Measurements from ENCODE around the gene TKFC.

The TKFC gene

GRCh38 chr11:61338783-61339489 lies 5.9 kb downstream of the TKFC start:
- TF ChIP-seq, protein P1, sequence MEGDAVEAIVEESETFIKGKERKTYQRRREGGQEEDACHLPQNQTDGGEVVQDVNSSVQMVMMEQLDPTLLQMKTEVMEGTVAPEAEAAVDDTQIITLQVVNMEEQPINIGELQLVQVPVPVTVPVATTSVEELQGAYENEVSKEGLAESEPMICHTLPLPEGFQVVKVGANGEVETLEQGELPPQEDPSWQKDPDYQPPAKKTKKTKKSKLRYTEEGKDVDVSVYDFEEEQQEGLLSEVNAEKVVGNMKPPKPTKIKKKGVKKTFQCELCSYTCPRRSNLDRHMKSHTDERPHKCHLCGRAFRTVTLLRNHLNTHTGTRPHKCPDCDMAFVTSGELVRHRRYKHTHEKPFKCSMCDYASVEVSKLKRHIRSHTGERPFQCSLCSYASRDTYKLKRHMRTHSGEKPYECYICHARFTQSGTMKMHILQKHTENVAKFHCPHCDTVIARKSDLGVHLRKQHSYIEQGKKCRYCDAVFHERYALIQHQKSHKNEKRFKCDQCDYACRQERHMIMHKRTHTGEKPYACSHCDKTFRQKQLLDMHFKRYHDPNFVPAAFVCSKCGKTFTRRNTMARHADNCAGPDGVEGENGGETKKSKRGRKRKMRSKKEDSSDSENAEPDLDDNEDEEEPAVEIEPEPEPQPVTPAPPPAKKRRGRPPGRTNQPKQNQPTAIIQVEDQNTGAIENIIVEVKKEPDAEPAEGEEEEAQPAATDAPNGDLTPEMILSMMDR (IDR thresholded peaks at IDR 0.05; ENCODE audit: low read depth, low read length, missing control alignments), result no peak
- no peak for DNase-seq (ENCODE audit: low read depth)
- H3K4me3 ChIP-seq (ENCODE audit: low read depth, low read length), result no peak overlapping the region

GRCh38 chr11:61339490-61339878 lies 6.5 kb downstream of the TKFC start:
- H3K4me3 ChIP-seq (ENCODE audit: low read depth, low read length), result no peak overlapping the region

DNA sequence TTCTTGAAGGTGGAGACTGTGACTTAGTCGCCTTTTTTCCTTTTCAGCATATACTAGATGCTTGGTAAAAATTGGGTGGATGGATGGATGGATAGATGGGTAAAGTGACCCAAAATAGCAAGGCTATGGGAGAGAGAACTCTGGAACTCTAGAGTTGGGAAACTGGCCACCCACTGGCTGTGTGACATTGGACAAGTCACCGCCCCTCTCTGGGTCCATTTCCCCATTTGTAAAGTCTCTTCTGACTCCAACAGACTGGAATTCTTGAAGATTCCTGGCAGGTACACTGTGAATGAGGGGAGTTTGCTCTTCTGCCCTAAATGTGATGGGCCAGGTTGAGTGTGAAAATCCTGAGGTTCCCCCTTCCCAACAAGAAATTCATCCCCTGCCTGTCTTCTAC lies 8.0 kb downstream of the TKFC start:
- no peak overlapping the region for H3K4me3 ChIP-seq (ENCODE audit: low read depth, low read length)
- no peak for DNase-seq (ENCODE audit: low read depth)
- TF ChIP-seq, protein P1 (IDR thresholded peaks at IDR 0.05; ENCODE audit: low read depth, low read length, missing control alignments), result no peak

More at GRCh38 chr11:61339490-61339878, 6.5 kb downstream of the TKFC start:
- TF ChIP-seq, protein P1 (IDR thresholded peaks at IDR 0.05; ENCODE audit: low read depth, low read length, missing control alignments), result no peak
- DNase-seq (ENCODE audit: low read depth), result no peak

GRCh38 chr11:61341706-61342105 lies 8.7 kb downstream of the TKFC start:
- no peak overlapping the region for H3K4me3 ChIP-seq (ENCODE audit: low read depth, low read length)
- TF ChIP-seq, protein P1 (IDR thresholded peaks at IDR 0.05; ENCODE audit: low read depth, low read length, missing control alignments), result no peak
- no peak for DNase-seq (ENCODE audit: low read depth)

DNA sequence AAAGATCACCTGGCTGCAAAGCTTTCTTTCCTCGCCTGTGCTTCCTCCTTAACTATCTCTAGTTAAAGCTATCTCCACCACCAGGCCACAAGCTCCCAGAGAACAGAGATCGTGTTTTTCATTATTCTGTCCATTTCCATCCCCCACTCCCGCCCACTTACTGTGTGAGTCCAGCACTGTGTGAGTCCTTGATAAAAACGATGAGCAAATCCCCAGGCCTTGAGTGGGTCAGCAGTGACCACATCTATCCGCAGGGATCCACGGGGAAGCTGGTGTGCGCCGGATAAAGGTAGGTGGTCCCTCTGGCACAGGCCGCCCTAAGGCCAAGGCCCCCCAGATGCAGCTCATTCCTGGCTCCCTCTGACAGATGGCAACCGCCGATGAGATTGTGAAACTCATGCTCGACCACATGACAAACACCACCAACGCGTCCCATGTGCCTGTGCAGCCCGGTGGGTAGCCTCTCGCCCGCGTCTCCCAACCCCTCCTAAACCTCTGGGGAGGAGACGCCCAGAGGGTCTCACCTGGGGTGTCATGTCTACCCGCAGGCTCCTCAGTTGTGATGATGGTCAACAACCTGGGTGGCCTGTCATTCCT lies 9.3 kb downstream of the TKFC start:
- DNase-seq (ENCODE audit: low read depth), result no peak
- TF ChIP-seq, protein P1 (IDR thresholded peaks at IDR 0.05; ENCODE audit: low read depth, low read length, missing control alignments), result no peak
- H3K4me3 ChIP-seq (ENCODE audit: low read depth, low read length), result no peak overlapping the region

DNA sequence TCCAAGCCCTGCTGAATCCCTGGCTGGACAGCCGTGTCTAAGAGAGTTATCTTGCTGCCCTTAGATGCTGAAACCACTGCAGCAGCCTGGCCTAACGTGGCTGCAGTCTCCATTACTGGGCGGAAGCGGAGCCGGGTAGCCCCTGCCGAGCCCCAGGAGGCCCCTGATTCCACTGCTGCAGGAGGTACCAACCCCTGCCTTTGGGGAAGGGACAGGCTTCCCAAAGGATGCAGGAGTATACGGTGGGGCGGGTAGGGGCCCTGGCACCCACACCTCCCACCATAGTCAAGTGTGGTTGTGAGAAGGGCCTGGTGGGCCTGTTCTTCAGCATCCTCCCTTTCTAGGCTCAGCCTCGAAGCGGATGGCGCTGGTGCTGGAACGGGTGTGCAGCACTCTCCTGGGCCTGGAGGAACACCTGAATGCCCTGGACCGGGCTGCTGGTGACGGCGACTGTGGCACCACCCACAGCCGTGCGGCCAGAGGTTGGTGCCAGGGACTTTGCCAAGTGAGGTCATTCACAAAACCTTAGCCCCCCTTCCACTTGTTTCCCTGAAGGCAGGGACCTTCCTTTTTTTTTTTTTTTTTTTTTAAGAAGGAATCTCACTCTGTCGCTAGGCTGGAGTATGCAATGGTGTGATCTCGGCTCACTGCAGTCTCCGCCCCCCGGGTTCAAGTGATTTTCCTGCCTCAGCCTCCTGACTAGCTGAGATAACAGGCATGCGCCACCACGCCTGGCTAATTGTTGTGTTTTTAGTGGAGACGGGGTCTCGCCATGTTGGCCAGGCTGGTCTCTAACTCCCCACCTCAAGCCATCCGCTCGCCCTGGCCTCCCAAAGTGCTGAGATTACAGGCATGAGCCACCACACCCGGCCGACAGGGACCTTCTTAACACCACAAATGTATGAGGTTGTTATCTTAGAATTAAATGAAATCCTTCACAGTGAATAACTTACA lies 11.0 kb downstream of the TKFC start:
- H3K4me3 ChIP-seq (ENCODE audit: low read depth, low read length), result no peak overlapping the region
- no peak for DNase-seq (ENCODE audit: low read depth)
- TF ChIP-seq, protein P1 (IDR thresholded peaks at IDR 0.05; ENCODE audit: low read depth, low read length, missing control alignments), result no peak

Data from GM12864 (cell line).